GM13977 (cell line): ENCODE data around the gene SYVN1.

Source experiments
- DNase-seq: peaks from one replicate; pipeline ENCODE4 v3.0.0; 2012; ENCODE audit warnings: low spot score
- in situ Hi-C: fragments of 300-500 bp; cut with MboI; formaldehyde crosslinking; loops from one replicate; pipeline ENCODE4 v1.12.0; 2022; ENCODE audit warnings: low sequenced_read_pairs, low pct_unique_long_range_greater_than_20kb, mixed read lengths, inconsistent platforms; ENCODE audit not compliant: unreplicated experiment
- TF ChIP-seq, protein P1 (sequence below): IDR thresholded peaks from 2 replicates; pipeline ENCODE4 v1.5.1; 2012; ENCODE audit warnings: mild to moderate bottlenecking, control low read depth; ENCODE audit not compliant: insufficient read depth; ENCODE audit errors: extremely low read depth, missing control alignments

SYVN1 gene

DNA sequence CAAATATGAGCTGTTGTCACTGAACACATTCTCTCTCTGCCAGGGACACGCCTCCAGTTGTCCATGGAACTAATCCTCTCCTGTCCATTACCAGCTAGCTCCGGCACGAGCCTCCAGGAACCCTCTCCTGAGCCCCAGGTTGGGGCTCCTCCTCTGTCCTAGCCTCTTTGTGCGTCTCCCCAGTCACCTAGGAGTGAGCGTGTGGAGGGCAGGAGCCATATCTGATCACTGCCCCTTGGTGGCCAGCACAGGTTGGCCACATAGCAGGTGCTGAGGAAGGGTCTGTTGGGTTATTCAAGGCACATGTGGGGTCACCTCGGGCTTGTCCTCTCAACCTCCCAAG lies 2.5 kb downstream of the SYVN1 start:
- DNase-seq: no peak
- TF ChIP-seq, protein P1, sequence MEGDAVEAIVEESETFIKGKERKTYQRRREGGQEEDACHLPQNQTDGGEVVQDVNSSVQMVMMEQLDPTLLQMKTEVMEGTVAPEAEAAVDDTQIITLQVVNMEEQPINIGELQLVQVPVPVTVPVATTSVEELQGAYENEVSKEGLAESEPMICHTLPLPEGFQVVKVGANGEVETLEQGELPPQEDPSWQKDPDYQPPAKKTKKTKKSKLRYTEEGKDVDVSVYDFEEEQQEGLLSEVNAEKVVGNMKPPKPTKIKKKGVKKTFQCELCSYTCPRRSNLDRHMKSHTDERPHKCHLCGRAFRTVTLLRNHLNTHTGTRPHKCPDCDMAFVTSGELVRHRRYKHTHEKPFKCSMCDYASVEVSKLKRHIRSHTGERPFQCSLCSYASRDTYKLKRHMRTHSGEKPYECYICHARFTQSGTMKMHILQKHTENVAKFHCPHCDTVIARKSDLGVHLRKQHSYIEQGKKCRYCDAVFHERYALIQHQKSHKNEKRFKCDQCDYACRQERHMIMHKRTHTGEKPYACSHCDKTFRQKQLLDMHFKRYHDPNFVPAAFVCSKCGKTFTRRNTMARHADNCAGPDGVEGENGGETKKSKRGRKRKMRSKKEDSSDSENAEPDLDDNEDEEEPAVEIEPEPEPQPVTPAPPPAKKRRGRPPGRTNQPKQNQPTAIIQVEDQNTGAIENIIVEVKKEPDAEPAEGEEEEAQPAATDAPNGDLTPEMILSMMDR: no peak
- in situ Hi-C loops: no loop called here

DNA sequence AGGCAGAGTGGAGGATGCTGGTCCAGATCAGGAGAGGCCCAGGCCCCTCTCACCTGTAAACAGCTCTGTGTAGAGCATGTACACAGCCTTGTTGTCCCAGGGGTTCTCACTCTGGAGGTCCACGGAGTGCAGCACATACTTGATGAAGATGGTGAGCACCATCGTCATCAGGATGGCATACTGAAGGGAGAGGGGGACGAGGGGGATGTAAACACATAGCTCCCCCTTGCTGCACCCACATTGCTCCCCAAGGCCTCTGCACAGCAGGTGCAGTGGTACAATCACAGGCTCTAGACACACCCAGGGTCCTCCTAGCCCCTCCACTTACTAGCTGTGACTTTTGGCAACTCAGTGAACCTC lies 2.9 kb downstream of the SYVN1 start:
- TF ChIP-seq, protein P1: no peak
- in situ Hi-C loops: no loop called here
- no peak for DNase-seq

DNA sequence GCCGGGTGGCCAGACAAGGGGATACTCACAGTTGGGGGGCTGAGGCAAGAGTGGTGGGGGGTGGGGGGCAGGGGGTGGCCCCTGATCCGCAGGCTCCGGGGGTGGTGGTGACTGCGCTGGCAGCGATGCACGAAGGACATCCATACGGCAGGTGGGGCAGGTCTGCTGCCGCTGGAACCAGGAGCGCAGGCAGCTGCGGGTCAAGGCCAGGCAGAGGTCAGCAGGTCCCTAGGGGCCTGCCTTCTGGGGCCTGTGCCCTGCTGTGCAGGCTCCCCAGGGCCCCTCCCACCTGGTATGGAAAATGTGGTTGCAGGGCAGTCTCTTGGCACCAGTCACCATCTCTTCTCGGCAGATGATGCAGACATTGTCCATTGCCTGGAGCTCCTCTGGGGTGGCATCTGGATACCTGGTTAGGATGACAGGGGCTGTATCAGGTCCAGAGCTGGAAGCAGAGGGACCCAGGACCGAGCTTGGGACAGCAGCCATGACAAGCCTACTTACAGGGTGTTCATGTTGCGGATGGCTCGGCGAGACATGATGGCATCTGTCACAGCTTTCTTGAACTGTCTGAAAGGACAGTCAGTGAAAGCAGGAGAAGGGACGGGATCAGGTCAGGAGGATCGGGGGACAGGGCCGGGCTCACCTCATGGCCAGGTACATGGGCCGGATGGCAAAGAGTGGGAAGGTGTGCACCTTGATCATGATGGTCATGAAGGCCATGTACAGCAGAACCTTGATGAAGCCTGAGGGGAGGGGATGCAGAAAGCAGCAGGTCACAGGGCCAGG lies 3.5 kb downstream of the SYVN1 start:
- TF ChIP-seq, protein P1: no peak
- DNase-seq: no peak
- in situ Hi-C loops: no loop called here

DNA sequence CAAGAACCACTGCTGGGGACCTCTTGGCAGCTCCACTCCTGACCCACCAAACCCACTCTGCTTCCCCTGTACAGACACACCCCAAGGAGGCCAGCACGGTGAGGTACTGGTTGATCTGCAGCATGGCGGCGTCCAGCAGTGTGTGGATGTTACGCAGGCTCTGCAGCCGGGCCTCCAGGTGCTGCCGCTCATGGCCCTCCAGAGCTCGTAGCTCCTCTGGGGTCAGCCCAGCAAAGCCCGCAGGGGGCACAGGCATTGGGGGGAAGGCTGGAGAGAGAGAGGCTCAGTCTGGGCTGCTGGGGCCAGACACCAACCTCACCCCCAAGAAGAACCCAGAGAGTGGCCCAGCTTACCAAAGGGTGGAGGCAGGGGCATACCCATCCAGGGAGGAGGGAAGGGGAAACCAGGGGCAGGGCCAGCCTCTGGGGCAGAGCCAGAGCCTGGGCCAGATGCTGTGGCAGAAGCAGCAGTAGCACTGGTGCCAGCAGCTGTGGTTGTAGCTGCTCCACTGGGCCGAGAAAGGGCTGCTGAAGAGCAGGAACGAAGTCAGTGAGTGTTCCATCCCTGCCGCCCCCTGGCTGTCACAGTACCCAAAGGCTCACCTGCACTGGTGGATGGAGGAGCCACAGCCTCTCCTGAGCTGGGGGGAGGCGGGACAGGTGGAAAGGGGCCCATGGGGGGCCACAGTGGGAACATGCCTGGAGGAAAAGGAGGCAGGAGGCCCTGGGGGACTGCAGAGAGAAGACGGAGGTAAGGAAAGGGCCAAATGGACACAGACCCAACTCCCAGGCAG lies 4.5 kb downstream of the SYVN1 start:
- DNase-seq: no peak
- TF ChIP-seq, protein P1: no peak
- in situ Hi-C loops: no loop called here

DNA sequence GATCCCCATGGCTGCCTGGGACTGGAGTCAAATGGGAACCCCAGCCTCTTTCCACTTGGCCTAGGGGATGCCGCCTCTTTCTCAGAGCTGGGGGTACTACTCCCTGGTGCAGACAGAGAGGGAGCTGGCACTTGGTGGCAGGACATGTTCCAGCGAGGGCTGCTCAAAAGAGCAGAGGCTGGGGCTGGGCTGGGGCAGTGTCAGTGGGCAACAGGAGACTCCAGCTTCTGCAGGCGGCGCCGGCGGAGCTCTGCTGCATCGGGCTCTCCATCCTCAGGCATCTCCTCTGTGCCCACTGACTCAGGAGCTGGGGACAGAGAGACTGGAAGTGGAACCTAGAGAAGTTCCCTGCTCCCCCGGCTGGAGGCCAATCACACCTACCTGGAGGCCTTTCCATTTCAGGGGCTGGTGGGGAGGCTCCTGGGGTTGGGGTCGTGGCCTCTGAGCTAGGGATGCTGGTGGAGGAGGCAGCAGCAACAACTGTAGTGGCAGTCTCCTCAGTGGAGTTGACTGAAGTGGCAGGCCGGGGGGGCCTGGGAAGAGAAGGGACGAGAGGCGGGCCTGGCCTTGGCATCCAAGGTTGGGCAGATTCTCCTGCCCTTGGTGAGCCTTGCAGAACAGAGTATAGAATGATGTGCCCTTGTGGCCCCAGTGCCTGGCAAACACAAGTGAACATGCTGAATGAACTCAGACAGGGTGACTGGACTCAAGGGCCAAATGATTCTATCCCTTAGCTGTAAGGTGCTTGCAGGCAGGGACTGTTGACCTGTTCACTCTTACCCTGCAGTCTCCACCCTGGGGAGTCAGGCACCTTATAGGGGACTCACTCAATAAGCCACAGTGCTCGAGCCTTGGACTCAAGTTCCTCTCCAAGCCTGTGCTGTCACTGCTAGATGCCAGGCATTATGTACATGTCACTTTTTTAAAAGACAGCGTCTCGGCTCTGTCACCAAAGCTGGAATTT lies 5.9 kb downstream of the SYVN1 start:
- TF ChIP-seq, protein P1: no peak
- in situ Hi-C loops: no loop called here
- no peak for DNase-seq

DNA sequence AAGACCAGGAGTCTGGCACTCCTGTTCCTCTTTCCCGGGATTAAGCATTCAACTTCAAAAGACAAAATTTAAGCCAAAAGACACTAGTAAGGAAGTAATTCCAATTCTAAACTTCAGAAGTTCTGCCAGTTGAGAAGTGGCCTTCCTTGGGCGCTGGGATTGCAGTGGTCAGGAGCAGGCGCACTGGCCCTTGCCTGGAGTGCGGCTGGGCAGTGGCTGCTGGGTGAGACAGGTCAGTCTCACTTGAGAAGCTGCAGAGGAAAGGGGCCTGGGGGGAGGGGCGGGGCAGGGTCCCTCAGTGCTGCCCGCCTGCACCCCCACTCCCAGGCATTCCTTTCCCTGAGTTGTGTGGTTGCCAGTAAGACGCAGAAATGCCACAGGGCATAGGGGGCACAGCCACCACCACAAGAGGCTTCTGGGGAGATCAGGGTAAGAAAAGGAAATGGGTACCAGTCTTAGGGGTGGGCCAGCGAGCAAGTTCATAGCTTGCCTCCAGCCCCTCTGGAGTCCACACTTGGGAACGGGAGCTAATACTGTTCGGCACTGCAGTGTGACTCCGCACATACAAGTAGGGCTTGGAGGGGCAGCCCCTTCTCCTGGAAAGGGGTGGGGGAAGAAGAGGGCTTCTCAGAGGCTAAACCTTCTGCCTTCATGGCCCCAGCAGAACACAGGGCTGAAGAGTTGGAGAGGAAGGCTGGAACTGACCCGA lies 6.7 kb downstream of the SYVN1 start:
- TF ChIP-seq, protein P1: no peak
- DNase-seq: no peak
- in situ Hi-C loops: no loop called here
